ENCODE results near the gene TTC28. TPM values are rescaled to one million over a fixed set of nuclear protein-coding genes. Genes with fewer than 3 reads are reported as not detected.

Gene TTC28
- total and polyA plus RNA-seq, 7 experiments from 2014 or later: 0.50 to 8.3 (median 4.2) TPM

DNA sequence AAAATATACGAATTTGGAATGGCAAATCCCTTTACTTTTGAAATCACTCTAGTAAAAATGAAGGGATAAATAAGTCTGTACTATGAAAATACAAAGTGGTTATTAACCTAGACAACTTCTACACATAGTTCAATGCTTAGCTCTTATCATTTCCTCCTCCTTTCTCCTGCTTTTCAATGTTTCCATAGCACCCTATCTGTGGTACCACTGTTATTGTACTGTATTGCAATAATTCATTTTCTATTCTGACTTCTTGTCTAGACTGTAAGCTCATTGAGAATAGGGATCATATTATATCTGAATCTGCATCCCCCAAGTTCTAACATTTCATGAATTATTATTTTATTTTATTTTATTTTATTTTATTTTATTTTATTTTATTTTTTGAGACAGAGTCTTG, 251.4 kb downstream of the TTC28 start:
- Mint-ChIP-seq H3K27ac (no peak overlapping the region), H3K27me3 (peaks cover 0 to 7% (median 0%) of the 10 kb centered on the region in 5 donors), H3K4me1 (peaks cover 0 to 3% (median 0%) of the 10 kb centered on the region in 7 donors), H3K9me3 (no peaks in the 10 kb centered on the region), H3K36me3 (peaks cover 0 to 13% (median 0%) of the 10 kb centered on the region in 5 donors), H3K4me3 (no peak overlapping the region)
- H3K4me3 ChIP-seq (ENCODE audit: low read length): no peak overlapping the region
- H3K9me3 ChIP-seq (ENCODE audit: control insufficient read depth in 2 of 3, low read length in 3 of 3): no peaks in the 10 kb centered on the region
- ATAC-seq (no peak), DNase-seq (no peak)
- H3K4me1 ChIP-seq (ENCODE audit: control insufficient read depth in 2 of 2, insufficient read depth in 2 of 2, low read length in 2 of 2): no peaks in the 10 kb centered on the region
- H3K27ac ChIP-seq (ENCODE audit: low read depth, low read length): no peak overlapping the region
- H3K36me3 ChIP-seq (ENCODE audit: control insufficient read depth in 2 of 3, insufficient read depth in 3 of 3, low read length in 3 of 3): no peaks in the 10 kb centered on the region
- ChIA-PET CTCF (no interaction called here), POLR2A (no interaction called here)
- intact Hi-C loops (cut with micrococcal nuclease): no loop called here
- no peaks in the 10 kb centered on the region for H3K27me3 ChIP-seq (ENCODE audit: control insufficient read depth in 2 of 2, insufficient read depth in 2 of 2, low read length in 2 of 2)

DNA sequence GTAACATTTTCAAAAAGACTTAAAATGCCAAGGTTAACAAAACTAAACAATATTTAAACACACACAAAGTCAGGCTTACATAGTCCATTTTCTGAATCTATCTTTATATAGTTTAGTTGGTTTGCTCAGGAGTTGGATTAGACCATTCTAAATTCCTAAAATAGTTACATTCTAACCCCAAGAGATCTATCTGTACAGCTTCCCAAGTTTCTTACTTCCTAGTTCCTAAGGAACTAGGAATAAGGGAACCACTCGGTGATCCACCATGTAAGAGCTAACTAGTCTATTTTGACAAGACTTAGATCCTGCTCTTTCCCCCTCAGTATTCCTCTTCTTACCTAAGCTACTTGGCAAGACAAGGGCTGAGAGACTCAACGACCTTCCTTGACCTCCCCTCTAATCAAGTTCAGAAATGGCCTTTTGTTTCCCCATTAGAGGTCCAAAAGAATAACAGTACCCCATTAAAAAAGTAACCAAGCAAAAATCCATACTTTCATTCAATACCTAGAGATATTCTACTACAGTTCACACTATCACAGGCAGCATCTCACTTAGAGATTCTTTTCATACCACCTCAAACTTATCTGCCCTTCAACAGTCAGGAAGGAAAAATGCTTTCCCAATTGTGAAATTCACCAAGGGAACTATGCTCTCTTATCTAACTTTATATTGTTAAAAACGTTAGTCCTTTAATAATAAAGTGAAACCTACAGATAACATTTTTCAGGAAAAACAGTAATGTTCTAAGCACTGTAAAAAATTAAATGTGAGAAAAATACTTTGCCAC, 253.1 kb downstream of the TTC28 start:
- ChIA-PET POLR2A (no interaction called here), CTCF (interaction anchor here (0.6 to 0.7 kb wide), 2 partner anchors 13 to 409 kb away, joined by 3 read pairs; no protein-coding TSS in a partner anchor)
- H3K4me1 Mint-ChIP-seq: no peaks in the 10 kb centered on the region
- H3K9me3 Mint-ChIP-seq: no peaks in the 10 kb centered on the region
- no peaks in the 10 kb centered on the region for H3K36me3 ChIP-seq (ENCODE audit: control insufficient read depth in 2 of 3, insufficient read depth in 3 of 3, low read length in 3 of 3)
- intact Hi-C loops (cut with micrococcal nuclease): no loop called here
- H3K27ac ChIP-seq (ENCODE audit: low read depth, low read length): no peak overlapping the region
- no peak for DNase-seq
- no peaks in the 10 kb centered on the region for H3K9me3 ChIP-seq (ENCODE audit: control insufficient read depth in 2 of 3, low read length in 3 of 3)
- H3K27ac Mint-ChIP-seq: no peak overlapping the region
- H3K27me3 Mint-ChIP-seq: peaks cover 0 to 11% (median 0%) of the 10 kb centered on the region in 5 donors
- no peak overlapping the region for H3K4me3 Mint-ChIP-seq
- no peaks in the 10 kb centered on the region for H3K27me3 ChIP-seq (ENCODE audit: control insufficient read depth in 2 of 2, insufficient read depth in 2 of 2, low read length in 2 of 2)
- H3K4me3 ChIP-seq (ENCODE audit: low read length): no peak overlapping the region
- H3K36me3 Mint-ChIP-seq: peaks cover 0 to 9% (median 0%) of the 10 kb centered on the region in 5 donors
- ATAC-seq: no peak
- H3K4me1 ChIP-seq (ENCODE audit: control insufficient read depth in 2 of 2, insufficient read depth in 2 of 2, low read length in 2 of 2): no peaks in the 10 kb centered on the region

DNA sequence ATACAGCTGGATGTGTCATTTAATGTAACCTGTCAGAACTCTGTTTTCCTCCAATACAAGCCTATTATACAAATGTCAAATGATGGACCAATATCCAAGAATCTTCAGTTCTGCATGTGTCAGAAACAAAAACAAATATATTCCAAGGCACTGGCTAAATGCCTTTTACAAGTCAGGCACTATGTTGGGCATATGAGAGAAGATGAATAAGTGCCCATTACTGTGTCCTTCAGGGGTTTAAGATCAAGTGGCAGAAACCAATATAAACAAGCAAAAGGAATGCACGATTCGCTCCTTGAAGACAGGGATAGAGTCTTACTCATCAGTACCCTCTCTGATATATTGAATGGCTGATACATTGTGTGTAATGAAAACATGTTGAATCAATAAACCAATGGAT, 254.4 kb downstream of the TTC28 start:
- intact Hi-C loops (cut with micrococcal nuclease): no loop called here
- no peak overlapping the region for H3K4me3 Mint-ChIP-seq
- no peaks in the 10 kb centered on the region for H3K4me1 ChIP-seq (ENCODE audit: control insufficient read depth in 2 of 2, insufficient read depth in 2 of 2, low read length in 2 of 2)
- no peak overlapping the region for H3K27ac ChIP-seq (ENCODE audit: low read depth, low read length)
- H3K4me3 ChIP-seq (ENCODE audit: low read length): no peak overlapping the region
- H3K27ac Mint-ChIP-seq: no peak overlapping the region
- H3K36me3 ChIP-seq (ENCODE audit: control insufficient read depth in 2 of 3, insufficient read depth in 3 of 3, low read length in 3 of 3): no peaks in the 10 kb centered on the region
- ChIA-PET CTCF (no interaction called here), POLR2A (no interaction called here)
- ATAC-seq (no peak), DNase-seq (no peak)
- H3K27me3 Mint-ChIP-seq: peaks cover 0 to 13% (median 0%) of the 10 kb centered on the region in 5 donors
- no peaks in the 10 kb centered on the region for H3K9me3 Mint-ChIP-seq
- no peaks in the 10 kb centered on the region for H3K9me3 ChIP-seq (ENCODE audit: control insufficient read depth in 2 of 3, low read length in 3 of 3)
- H3K4me1 Mint-ChIP-seq: no peaks in the 10 kb centered on the region
- no peaks in the 10 kb centered on the region for H3K27me3 ChIP-seq (ENCODE audit: control insufficient read depth in 2 of 2, insufficient read depth in 2 of 2, low read length in 2 of 2)
- peaks cover 0 to 9% (median 0%) of the 10 kb centered on the region in 5 donors for H3K36me3 Mint-ChIP-seq

DNA sequence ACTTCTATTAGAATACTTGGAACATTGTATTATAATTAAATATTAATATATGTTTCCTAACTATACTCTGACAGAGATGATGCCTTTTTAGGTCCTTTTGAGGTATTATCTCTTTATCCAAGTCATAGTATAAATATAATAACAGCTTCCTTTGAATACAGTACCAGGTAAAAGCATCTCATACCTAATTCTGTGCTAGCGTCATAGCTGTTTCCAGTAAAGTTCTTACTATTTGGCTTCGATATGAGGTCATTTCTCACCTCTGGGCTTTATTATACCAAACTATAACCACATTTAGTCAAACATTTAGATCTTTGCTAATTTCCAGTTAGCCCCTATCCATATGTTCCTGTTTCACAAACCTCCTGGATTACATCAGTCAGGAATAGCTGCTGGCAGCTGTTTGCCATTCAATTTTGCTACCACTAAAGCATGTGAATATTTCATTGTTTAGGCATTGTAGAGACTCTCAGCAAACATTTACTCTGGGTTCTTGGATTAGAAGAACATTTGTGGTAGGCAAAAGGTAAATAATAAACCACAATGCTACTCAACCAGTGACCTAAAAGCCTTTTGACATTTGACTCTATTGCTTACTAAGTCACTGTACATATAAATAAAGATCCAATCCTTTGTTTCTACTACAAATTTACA, 255.1 kb downstream of the TTC28 start:
- H3K9me3 ChIP-seq (ENCODE audit: control insufficient read depth in 2 of 3, low read length in 3 of 3): no peaks in the 10 kb centered on the region
- H3K36me3 ChIP-seq (ENCODE audit: control insufficient read depth in 2 of 3, insufficient read depth in 3 of 3, low read length in 3 of 3): no peaks in the 10 kb centered on the region
- no peaks in the 10 kb centered on the region for H3K27me3 ChIP-seq (ENCODE audit: control insufficient read depth in 2 of 2, insufficient read depth in 2 of 2, low read length in 2 of 2)
- no peak overlapping the region for H3K4me3 ChIP-seq (ENCODE audit: low read length)
- Mint-ChIP-seq H3K36me3 (peaks cover 0 to 9% (median 0%) of the 10 kb centered on the region in 5 donors), H3K9me3 (no peaks in the 10 kb centered on the region), H3K4me3 (no peak overlapping the region), H3K27ac (no peak overlapping the region), H3K27me3 (peaks cover 0 to 13% (median 0%) of the 10 kb centered on the region in 5 donors), H3K4me1 (no peaks in the 10 kb centered on the region)
- no peaks in the 10 kb centered on the region for H3K4me1 ChIP-seq (ENCODE audit: control insufficient read depth in 2 of 2, insufficient read depth in 2 of 2, low read length in 2 of 2)
- DNase-seq: no peak
- no peak overlapping the region for H3K27ac ChIP-seq (ENCODE audit: low read depth, low read length)
- POLR2A ChIA-PET: no interaction called here
- intact Hi-C loops (cut with micrococcal nuclease): no loop called here
- CTCF ChIA-PET: no interaction called here
- no peak for ATAC-seq

DNA sequence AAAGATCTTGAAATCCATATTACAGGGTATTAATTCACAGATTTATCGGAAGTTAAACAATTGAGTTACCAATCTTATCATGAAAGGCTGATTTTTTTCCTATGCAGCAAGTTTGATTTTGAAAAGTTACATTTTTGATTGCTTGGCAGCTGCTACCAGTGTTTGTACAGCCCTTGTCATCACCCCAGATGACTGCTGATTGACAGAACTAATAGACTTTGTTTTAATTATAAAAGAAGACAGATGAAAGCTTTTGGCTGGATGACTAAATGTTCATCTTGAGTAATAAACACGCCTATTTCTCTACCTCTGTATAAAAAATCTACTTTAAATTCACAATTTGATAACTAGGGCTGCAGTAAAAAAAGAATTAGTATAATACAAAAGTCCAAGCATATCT, 259.7 kb downstream of the TTC28 start:
- H3K4me3 ChIP-seq (ENCODE audit: low read length): no peak overlapping the region
- Mint-ChIP-seq H3K4me1 (no peaks in the 10 kb centered on the region), H3K4me3 (no peak overlapping the region), H3K27me3 (peaks cover 0 to 15% (median 4%) of the 10 kb centered on the region in 5 donors), H3K9me3 (peaks cover 0 to 1% (median 0%) of the 10 kb centered on the region in 11 donors), H3K36me3 (peaks cover 0 to 6% (median 0%) of the 10 kb centered on the region in 5 donors), H3K27ac (no peak overlapping the region)
- no peak for DNase-seq
- CTCF ChIA-PET: no interaction called here
- POLR2A ChIA-PET: no interaction called here
- no peaks in the 10 kb centered on the region for H3K9me3 ChIP-seq (ENCODE audit: control insufficient read depth in 2 of 3, low read length in 3 of 3)
- no peaks in the 10 kb centered on the region for H3K36me3 ChIP-seq (ENCODE audit: control insufficient read depth in 2 of 3, insufficient read depth in 3 of 3, low read length in 3 of 3)
- H3K27me3 ChIP-seq (ENCODE audit: control insufficient read depth in 2 of 2, insufficient read depth in 2 of 2, low read length in 2 of 2): no peaks in the 10 kb centered on the region
- no peaks in the 10 kb centered on the region for H3K4me1 ChIP-seq (ENCODE audit: control insufficient read depth in 2 of 2, insufficient read depth in 2 of 2, low read length in 2 of 2)
- H3K27ac ChIP-seq (ENCODE audit: low read depth, low read length): no peak overlapping the region
- intact Hi-C loops (cut with micrococcal nuclease): no loop called here
- no peak for ATAC-seq

DNA sequence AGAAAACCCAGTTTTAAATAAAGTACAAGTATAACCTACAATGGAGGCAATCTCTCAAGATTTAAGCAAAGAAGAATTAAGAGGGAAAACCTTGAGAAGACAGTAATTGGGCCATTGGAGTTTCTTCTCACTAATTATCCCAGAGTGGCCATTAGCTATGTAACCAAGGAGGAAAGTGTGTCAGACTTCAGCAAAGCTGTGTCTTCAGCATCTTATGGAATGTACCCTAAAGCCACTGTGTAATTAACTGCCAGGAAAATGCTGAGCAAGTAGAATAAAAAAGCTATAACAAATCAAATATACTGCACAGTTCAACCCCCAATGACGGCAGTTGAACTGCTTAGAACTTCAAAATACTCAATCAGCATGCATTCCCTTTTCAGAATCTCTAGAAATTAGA, 261.6 kb downstream of the TTC28 start:
- H3K4me1 Mint-ChIP-seq: no peaks in the 10 kb centered on the region
- Histone ChIP-seq H3K4me3 (ENCODE audit: low read length) (no peak overlapping the region), H3K27me3 (ENCODE audit: control insufficient read depth in 2 of 2, insufficient read depth in 2 of 2, low read length in 2 of 2) (no peaks in the 10 kb centered on the region), H3K9me3 (ENCODE audit: control insufficient read depth in 2 of 3, low read length in 3 of 3) (no peaks in the 10 kb centered on the region), H3K27ac (ENCODE audit: low read depth, low read length) (no peak overlapping the region), H3K4me1 (ENCODE audit: control insufficient read depth in 2 of 2, insufficient read depth in 2 of 2, low read length in 2 of 2) (no peaks in the 10 kb centered on the region), H3K36me3 (ENCODE audit: control insufficient read depth in 2 of 3, insufficient read depth in 3 of 3, low read length in 3 of 3) (no peaks in the 10 kb centered on the region)
- H3K36me3 Mint-ChIP-seq: peaks cover 0 to 6% (median 0%) of the 10 kb centered on the region in 5 donors
- ChIA-PET CTCF (no interaction called here), POLR2A (no interaction called here)
- intact Hi-C loops (cut with micrococcal nuclease): no loop called here
- H3K4me3 Mint-ChIP-seq: no peak overlapping the region
- H3K27ac Mint-ChIP-seq: no peak overlapping the region
- H3K27me3 Mint-ChIP-seq: peaks cover 0 to 13% (median 4%) of the 10 kb centered on the region in 5 donors
- peaks cover 0 to 1% (median 0%) of the 10 kb centered on the region in 11 donors for H3K9me3 Mint-ChIP-seq
- DNase-seq (no peak), ATAC-seq (no peak)
